ENCODE data around the gene KRT8.
"Not testable (repeated sequence)": the region's sequence is repeated elsewhere in the genome, so short reads cannot be mapped to it uniquely, and the experiment has no call there.

KRT8 gene

GRCh38 chr12:52904509-52905300, at the start of gene KRT8:
KRT8 (minus strand) TSS chr12:52905076; CDS start chr12:52904981, 95 bp downstream.
- DNase-seq; intact Hi-C loops (cut with DNase I): not testable (repeated sequence)

GRCh38 chr12:52953181-52953841, 48.4 kb upstream of the KRT8 start:
- intact Hi-C loops (cut with DNase I), result no loop called here
- DNase-seq, result no peak

- no peak for DNase-seq
- intact Hi-C loops (cut with DNase I), result no loop called here
These were observed 47.4 kb upstream of the KRT8 start for GRCh38 chr12:52952076-52952801.

GRCh38 chr12:52951640-52952039, 46.8 kb upstream of the KRT8 start:
- intact Hi-C loops (cut with DNase I), result no loop called here
- no peak for DNase-seq

- intact Hi-C loops (cut with DNase I), result no loop called here
- no peak for DNase-seq
These were observed 46.2 kb upstream of the KRT8 start for GRCh38 chr12:52951126-52951525.

- no peak for DNase-seq
- intact Hi-C loops (cut with DNase I), result no loop called here
These were observed 45.7 kb upstream of the KRT8 start for GRCh38 chr12:52950553-52950952.

- intact Hi-C loops (cut with DNase I), result no loop called here
- DNase-seq, result no peak
These were observed 44.8 kb upstream of the KRT8 start for GRCh38 chr12:52949413-52950331.

- intact Hi-C loops (cut with DNase I), result no loop called here
- no peak for DNase-seq
These were observed 43.0 kb upstream of the KRT8 start for GRCh38 chr12:52947738-52948423.

GRCh38 chr12:52946797-52947547, 42.1 kb upstream of the KRT8 start:
- no peak for DNase-seq
- intact Hi-C loops (cut with DNase I), result no loop called here

GRCh38 chr12:52946334-52946733, 41.5 kb upstream of the KRT8 start:
- intact Hi-C loops (cut with DNase I), result no loop called here

GRCh38 chr12:52945389-52946232, 40.7 kb upstream of the KRT8 start:
- DNase-seq, result no peak
- intact Hi-C loops (cut with DNase I), result no loop called here

More at GRCh38 chr12:52946334-52946733, 41.5 kb upstream of the KRT8 start:
- no peak for DNase-seq

- intact Hi-C loops (cut with DNase I), result no loop called here
- no peak for DNase-seq
These were observed 40.0 kb upstream of the KRT8 start for GRCh38 chr12:52944683-52945388.

GRCh38 chr12:52942901-52943181, 38.0 kb upstream of the KRT8 start:
- no peak for DNase-seq

GRCh38 chr12:52942066-52942900, 37.4 kb upstream of the KRT8 start:
- intact Hi-C loops (cut with DNase I), result no loop called here
- no peak for DNase-seq

More at GRCh38 chr12:52942901-52943181, 38.0 kb upstream of the KRT8 start:
- intact Hi-C loops (cut with DNase I), result no loop called here

GRCh38 chr12:52929538-52929937, 24.7 kb upstream of the KRT8 start:
- intact Hi-C loops (cut with DNase I), result no loop called here
- no peak for DNase-seq

Measured in head of caudate nucleus (tissue), 42 donors.